ENCODE data around the gene IFNGR2. TPM values are rescaled to one million over a fixed set of nuclear protein-coding genes. Genes with fewer than 3 reads are reported as not detected.

Gene IFNGR2
- total and polyA plus RNA-seq, 2 of the 13 experiments (the other 11 are each of a cell fraction or from before 2014, with no cell fraction given): 61.3 to 117 TPM

GRCh38 chr21:33383056-33383888 is 19.9 kb upstream of the IFNGR2 start (continued):
- TF ChIP-seq SOX13 (IDR thresholded peaks at IDR 0.05): peak; percentile 20; the same call in 1 of the 2 replicates
- TF ChIP-seq SOX13 (CRISPR knock-in tag; conservative IDR thresholded peaks at IDR 0.05 in 1 of 2, IDR thresholded peaks at IDR 0.05 in 1 of 2): peak in 1 of 2 experiments; percentile 73; a peak in 1 of 4 replicates
- TF ChIP-seq GLI4 (CRISPR knock-in tag; IDR thresholded peaks at IDR 0.05; ENCODE audit: borderline replicate concordance): no peak
- TF ChIP-seq ELF4 (CRISPR knock-in tag; IDR thresholded peaks at IDR 0.05; ENCODE audit: borderline replicate concordance): 0 out of 2 replicates have a peak, but pooled peaks have one; percentile 50
- TF ChIP-seq ESRRA (CRISPR knock-in tag; IDR thresholded peaks at IDR 0.05; ENCODE audit: low read depth): peak; percentile 53; the same call in 1 of the 2 replicates
- peak; percentile 78; the same call in 1 of the 2 replicates for TF ChIP-seq ZNF589 (CRISPR knock-in tag; conservative IDR thresholded peaks at IDR 0.05)
- TF ChIP-seq CCAR2 (optimal IDR thresholded peaks at IDR 0.05; ENCODE audit: low read depth, low read length): no peak
- peak; percentile 33; the same call in 1 of the 2 replicates for TF ChIP-seq CEBPG (CRISPR knock-in tag; IDR thresholded peaks at IDR 0.05)
- TF ChIP-seq MAF1 (CRISPR knock-in tag; IDR thresholded peaks at IDR 0.05; ENCODE audit: borderline replicate concordance): no peak
- peak; percentile 83; the same call in 1 of the 2 replicates for TF ChIP-seq HMG20A (CRISPR knock-in tag; IDR thresholded peaks at IDR 0.05; ENCODE audit: borderline replicate concordance)
- no peak; the same call in 1 of the 2 replicates for TF ChIP-seq ZMAT3 (CRISPR knock-in tag; conservative IDR thresholded peaks at IDR 0.05)
- TF ChIP-seq ZBTB14 (CRISPR knock-in tag; IDR thresholded peaks at IDR 0.05): no peak
- TF ChIP-seq ZNF101 (CRISPR knock-in tag; IDR thresholded peaks at IDR 0.05; ENCODE audit: borderline replicate concordance, low read depth): no peak
- TF ChIP-seq CBX1 (IDR thresholded peaks at IDR 0.05; ENCODE audit: low read depth): no peak
- TF ChIP-seq, protein P1, sequence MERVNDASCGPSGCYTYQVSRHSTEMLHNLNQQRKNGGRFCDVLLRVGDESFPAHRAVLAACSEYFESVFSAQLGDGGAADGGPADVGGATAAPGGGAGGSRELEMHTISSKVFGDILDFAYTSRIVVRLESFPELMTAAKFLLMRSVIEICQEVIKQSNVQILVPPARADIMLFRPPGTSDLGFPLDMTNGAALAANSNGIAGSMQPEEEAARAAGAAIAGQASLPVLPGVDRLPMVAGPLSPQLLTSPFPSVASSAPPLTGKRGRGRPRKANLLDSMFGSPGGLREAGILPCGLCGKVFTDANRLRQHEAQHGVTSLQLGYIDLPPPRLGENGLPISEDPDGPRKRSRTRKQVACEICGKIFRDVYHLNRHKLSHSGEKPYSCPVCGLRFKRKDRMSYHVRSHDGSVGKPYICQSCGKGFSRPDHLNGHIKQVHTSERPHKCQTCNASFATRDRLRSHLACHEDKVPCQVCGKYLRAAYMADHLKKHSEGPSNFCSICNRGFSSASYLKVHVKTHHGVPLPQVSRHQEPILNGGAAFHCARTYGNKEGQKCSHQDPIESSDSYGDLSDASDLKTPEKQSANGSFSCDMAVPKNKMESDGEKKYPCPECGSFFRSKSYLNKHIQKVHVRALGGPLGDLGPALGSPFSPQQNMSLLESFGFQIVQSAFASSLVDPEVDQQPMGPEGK (CRISPR knock-in tag; IDR thresholded peaks at IDR 0.05): peak; percentile 89
- no peak for TF ChIP-seq ZNF891 (CRISPR knock-in tag; IDR thresholded peaks at IDR 0.05)
- TF ChIP-seq, protein P2, sequence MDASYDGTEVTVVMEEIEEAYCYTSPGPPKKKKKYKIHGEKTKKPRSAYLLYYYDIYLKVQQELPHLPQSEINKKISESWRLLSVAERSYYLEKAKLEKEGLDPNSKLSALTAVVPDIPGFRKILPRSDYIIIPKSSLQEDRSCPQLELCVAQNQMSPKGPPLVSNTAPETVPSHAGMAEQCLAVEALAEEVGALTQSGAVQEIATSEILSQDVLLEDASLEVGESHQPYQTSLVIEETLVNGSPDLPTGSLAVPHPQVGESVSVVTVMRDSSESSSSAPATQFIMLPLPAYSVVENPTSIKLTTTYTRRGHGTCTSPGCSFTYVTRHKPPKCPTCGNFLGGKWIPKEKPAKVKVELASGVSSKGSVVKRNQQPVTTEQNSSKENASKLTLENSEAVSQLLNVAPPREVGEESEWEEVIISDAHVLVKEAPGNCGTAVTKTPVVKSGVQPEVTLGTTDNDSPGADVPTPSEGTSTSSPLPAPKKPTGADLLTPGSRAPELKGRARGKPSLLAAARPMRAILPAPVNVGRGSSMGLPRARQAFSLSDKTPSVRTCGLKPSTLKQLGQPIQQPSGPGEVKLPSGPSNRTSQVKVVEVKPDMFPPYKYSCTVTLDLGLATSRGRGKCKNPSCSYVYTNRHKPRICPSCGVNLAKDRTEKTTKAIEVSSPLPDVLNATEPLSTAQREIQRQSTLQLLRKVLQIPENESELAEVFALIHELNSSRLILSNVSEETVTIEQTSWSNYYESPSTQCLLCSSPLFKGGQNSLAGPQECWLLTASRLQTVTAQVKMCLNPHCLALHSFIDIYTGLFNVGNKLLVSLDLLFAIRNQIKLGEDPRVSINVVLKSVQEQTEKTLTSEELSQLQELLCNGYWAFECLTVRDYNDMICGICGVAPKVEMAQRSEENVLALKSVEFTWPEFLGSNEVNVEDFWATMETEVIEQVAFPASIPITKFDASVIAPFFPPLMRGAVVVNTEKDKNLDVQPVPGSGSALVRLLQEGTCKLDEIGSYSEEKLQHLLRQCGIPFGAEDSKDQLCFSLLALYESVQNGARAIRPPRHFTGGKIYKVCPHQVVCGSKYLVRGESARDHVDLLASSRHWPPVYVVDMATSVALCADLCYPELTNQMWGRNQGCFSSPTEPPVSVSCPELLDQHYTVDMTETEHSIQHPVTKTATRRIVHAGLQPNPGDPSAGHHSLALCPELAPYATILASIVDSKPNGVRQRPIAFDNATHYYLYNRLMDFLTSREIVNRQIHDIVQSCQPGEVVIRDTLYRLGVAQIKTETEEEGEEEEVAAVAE (CRISPR knock-in tag; IDR thresholded peaks at IDR 0.05; ENCODE audit: borderline replicate concordance): no peak
- no peak for TF ChIP-seq ZIK1 (CRISPR knock-in tag; IDR thresholded peaks at IDR 0.05; ENCODE audit: borderline replicate concordance, low read depth)
- TF ChIP-seq FOXK1 (CRISPR knock-in tag; IDR thresholded peaks at IDR 0.05; ENCODE audit: borderline replicate concordance, low read depth): peak; percentile 41; the same call in 1 of the 2 replicates
- peak; percentile 45; the same call in 1 of the 2 replicates for TF ChIP-seq CBX5 (CRISPR knock-in tag; IDR thresholded peaks at IDR 0.05; ENCODE audit: borderline replicate concordance)
- no peak for TF ChIP-seq MXD4 (CRISPR knock-in tag; IDR thresholded peaks at IDR 0.05)
- 0 out of 2 replicates have a peak, but pooled peaks have one; percentile 45 for TF ChIP-seq WIZ (CRISPR knock-in tag; IDR thresholded peaks at IDR 0.05)

Data from HepG2 (cell line).